GM06990 (cell line): Measurements from ENCODE around the gene ZNF322.

Experiments
- DNase-seq: peaks from one replicate; pipeline ENCODE4 v3.0.0-alpha.2; 2011; ENCODE audit not compliant: insufficient read length; ENCODE audit errors: extremely low read depth
- H3K27me3 ChIP-seq: replicated peaks from 2 replicates; pipeline ENCODE4 v1.6.0; 2011; ENCODE audit warnings: low read length; ENCODE audit not compliant: control insufficient read depth, insufficient read depth
- H3K36me3 ChIP-seq: 2 replicates; pipeline ENCODE4 v1.5.1; 2011; ENCODE audit warnings: low read length; ENCODE audit not compliant: control insufficient read depth, insufficient read depth
- H3K4me3 ChIP-seq: replicated peaks from 2 replicates; pipeline ENCODE4 v1.5.1; 2011; ENCODE audit warnings: low read depth, mild to moderate bottlenecking, control low read depth, low read length
- TF ChIP-seq, protein P1 (sequence below): IDR thresholded peaks from 2 replicates; pipeline ENCODE4 v1.5.1; 2011; ENCODE audit warnings: low read length, control low read depth, mild to moderate bottlenecking, inconsistent platforms; ENCODE audit not compliant: insufficient read depth, poor library complexity, severe bottlenecking

The ZNF322 gene

DNA sequence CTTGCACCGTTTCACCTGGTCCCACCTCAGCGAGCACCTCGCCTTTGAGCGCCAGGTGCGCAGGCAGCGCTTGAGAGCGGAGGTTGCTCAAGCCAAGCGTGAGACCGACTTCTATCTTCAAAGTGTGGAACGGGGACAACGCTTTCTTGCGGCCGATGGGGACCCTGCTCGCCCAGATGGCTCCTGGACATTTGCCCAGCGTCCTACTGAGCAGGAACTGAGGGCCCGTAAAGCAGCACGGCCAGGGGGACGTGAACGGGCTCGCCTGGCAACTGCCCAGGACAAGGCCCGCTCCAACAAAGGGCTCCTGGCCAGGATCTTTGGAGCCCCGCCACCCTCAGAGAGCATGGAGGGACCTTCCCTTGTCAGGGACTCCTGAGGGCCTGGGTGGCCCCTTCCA is 61.3 kb downstream of the ZNF322 start:
- peak overlapping the region; percentile 97 for H3K4me3 ChIP-seq
- TF ChIP-seq, protein P1, sequence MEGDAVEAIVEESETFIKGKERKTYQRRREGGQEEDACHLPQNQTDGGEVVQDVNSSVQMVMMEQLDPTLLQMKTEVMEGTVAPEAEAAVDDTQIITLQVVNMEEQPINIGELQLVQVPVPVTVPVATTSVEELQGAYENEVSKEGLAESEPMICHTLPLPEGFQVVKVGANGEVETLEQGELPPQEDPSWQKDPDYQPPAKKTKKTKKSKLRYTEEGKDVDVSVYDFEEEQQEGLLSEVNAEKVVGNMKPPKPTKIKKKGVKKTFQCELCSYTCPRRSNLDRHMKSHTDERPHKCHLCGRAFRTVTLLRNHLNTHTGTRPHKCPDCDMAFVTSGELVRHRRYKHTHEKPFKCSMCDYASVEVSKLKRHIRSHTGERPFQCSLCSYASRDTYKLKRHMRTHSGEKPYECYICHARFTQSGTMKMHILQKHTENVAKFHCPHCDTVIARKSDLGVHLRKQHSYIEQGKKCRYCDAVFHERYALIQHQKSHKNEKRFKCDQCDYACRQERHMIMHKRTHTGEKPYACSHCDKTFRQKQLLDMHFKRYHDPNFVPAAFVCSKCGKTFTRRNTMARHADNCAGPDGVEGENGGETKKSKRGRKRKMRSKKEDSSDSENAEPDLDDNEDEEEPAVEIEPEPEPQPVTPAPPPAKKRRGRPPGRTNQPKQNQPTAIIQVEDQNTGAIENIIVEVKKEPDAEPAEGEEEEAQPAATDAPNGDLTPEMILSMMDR: no peak
- H3K36me3 ChIP-seq: peaks cover 8% of the 10 kb centered on the region
- DNase-seq: no peak
- no peaks in the 10 kb centered on the region for H3K27me3 ChIP-seq

DNA sequence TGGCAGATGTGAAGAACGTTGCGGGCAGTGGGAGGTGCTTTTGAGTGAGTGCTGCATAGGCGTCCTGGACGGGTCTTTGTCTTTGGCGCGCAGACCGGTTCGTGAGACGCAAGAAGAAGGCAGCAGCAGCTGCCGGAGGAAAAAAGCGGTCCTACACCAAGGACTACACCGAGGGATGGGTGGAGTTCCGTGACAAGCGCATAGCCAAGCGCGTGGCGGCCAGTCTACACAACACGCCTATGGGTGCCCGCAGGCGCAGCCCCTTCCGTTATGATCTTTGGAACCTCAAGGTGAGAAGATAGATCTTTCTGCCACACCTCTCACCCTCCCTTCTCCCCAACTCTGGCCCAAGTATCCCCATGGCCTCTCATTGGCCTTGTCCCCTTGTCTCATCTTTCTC is 61.7 kb downstream of the ZNF322 start:
- Histone ChIP-seq H3K4me3 (peak overlapping the region; percentile 97), H3K36me3 (peaks cover 8% of the 10 kb centered on the region), H3K27me3 (no peaks in the 10 kb centered on the region)
- DNase-seq: no peak
- TF ChIP-seq, protein P1: no peak

DNA sequence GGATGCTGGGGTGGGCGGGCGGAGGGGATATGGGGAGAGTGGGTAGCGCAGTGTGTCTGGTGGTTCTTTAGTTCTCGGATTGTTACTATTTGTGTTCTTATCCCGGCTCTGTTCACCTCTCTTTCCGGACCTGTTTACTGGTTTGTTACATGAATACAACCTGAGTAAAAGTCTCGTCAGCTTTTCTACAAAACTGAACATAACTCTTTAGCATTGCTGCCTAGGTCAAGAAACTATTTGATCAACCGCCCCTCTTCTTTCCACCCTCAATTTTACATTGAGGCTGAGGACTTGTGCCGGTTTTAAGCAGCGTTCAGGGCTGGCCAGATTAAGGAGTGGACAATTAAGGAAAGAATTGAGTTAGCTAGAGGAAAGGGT is 62.2 kb downstream of the ZNF322 start:
- TF ChIP-seq, protein P1: no peak
- peaks cover 8% of the 10 kb centered on the region for H3K36me3 ChIP-seq
- peak overlapping the region; percentile 97 for H3K4me3 ChIP-seq

DNA sequence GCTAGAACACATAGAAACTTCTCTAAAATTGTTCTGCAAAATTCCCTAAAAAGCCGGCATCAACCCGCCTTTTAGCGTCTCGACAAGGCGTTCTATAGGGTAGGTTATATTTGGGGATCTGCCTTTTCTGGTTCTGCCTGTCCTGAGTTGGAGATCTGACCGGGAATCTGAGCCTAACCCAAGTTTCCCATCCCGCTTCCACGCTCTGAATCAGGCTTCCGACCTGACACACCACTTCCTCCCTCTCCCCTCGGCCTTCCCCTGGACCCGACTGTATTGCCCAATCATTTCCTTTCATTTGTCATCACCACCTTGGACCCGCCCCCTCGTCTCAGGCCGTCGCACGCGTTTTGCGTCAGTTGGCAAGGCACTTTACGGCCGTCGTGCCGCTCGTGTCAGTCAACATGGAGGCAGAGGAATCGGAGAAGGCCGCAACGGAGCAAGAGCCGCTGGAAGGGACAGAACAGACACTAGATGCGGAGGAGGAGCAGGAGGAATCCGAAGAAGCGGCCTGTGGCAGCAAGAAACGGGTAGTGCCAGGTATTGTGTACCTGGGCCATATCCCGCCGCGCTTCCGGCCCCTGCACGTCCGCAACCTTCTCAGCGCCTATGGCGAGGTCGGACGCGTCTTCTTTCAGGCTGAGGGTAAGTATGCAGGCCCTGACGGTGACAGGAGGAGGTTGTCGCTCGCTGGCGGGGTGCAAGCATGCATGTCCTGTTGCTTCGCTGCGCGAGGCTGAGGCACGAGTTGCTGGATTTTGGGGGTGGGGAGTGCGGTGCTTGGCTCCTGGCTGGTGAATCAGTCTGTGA is 62.8 kb downstream of the ZNF322 start, which contains the start of gene ABT1:
Gene ABT1 (plus strand): TSS at position 375 of the 810 bp plus-strand sequence. CDS start 30 bp downstream, at position 405.
- peak; percentile 96 for DNase-seq
- TF ChIP-seq, protein P1: no peak
- Histone ChIP-seq H3K4me3 (peak within 1 kb of the TSS; percentile 97), H3K36me3 (peaks cover 8% of the 10 kb centered on the region), H3K27me3 (no peaks in the 10 kb centered on the region)

More for the DNA sequence above, 62.2 kb downstream of the ZNF322 start:
- no peaks in the 10 kb centered on the region for H3K27me3 ChIP-seq
- DNase-seq: no peak

DNA sequence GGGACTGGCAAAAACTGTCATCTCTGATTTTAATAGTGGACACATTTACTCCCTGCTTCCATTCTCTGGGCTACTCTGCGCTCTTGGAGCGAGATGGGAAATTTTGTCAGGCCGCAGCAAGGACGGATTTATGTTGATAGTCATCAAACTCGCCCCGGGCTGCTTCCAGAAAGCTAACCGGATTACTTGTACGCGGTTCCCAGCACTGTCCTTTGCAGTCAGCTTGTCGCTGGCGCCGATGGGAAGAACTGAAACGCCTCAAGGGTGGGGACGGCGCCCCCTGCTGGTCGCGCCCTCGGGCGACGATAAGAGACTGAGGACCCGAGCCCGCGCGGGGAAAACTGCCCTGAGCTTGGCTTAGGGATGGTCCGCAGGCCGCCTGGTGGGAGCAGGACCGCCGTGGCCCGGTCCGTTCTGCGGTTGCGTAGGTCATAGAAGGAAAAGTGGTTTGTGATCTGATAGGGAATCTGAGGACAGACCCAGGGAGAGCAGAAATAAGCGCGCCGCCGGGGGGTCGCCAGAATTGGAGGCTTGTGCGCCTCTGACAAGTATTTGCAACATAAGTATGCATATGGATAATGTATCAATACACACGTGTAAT is 63.8 kb downstream of the ZNF322 start:
- H3K36me3 ChIP-seq: peaks cover 8% of the 10 kb centered on the region
- peak; percentile 92 for DNase-seq
- TF ChIP-seq, protein P1: peak; percentile 97
- peak overlapping the region; percentile 97 for H3K4me3 ChIP-seq
- H3K27me3 ChIP-seq: no peaks in the 10 kb centered on the region
